A549 (cell line): ENCODE measurements around the gene CCDC71.

Source experiments
- CEBPB ChIP-seq, 2 experiments: fragments of >200 bp in 1 of 2; sonication (Bioruptor Twin) in 1 of 2; formaldehyde crosslinking in 1 of 2; IDR thresholded peaks; 2 replicates each; pipeline ENCODE4 v1.6.1; 2012 to 2016
- CTCF ChIP-seq: fragments of >200 bp; sonication (Bioruptor Twin); formaldehyde crosslinking; IDR thresholded peaks from 3 replicates; pipeline ENCODE4 v1.5.1; 2016
- E2F6 ChIP-seq: IDR thresholded peaks from 2 replicates; pipeline ENCODE4 v1.6.1; 2012; ENCODE audit warnings: low read depth, borderline replicate concordance
- HOXA7 ChIP-seq: fragments of 250-450 bp; sonication (Bioruptor Pico); IDR thresholded peaks from 2 replicates; pipeline ENCODE4 v1.5.0; 2020; ENCODE audit warnings: mild to moderate bottlenecking, moderate library complexity
- MAX ChIP-seq: IDR thresholded peaks from 2 replicates; pipeline ENCODE4 v1.6.1; 2012
- NPAS2 ChIP-seq: fragments of 250-450 bp; sonication (Bioruptor Pico); IDR thresholded peaks from 2 replicates; pipeline ENCODE4 v1.8.0; 2022; ENCODE audit warnings: mild to moderate bottlenecking, moderate library complexity, borderline replicate concordance
- RARB ChIP-seq: fragments of 250-450 bp; sonication (Bioruptor Pico); IDR thresholded peaks from 2 replicates; pipeline ENCODE4 v1.8.0; 2021; ENCODE audit warnings: mild to moderate bottlenecking, moderate library complexity
- REST ChIP-seq: fragments of 200-600 bp; sonication (generic); IDR thresholded peaks from 2 replicates; pipeline ENCODE4 v1.6.1; 2016; ENCODE audit warnings: antibody characterized with exemption, mild to moderate bottlenecking, moderate library complexity
- TP53 ChIP-seq: fragments of 250-450 bp; sonication (Bioruptor Pico); IDR thresholded peaks from 2 replicates; pipeline ENCODE4 v1.5.0; 2021; ENCODE audit warnings: mild to moderate bottlenecking, moderate library complexity

GRCh38 chr3:49148159-49148558, 18.0 kb downstream of the CCDC71 start:
- TF ChIP-seq CTCF: no peak
- TF ChIP-seq TP53 (CRISPR knock-in tag): no peak
- TF ChIP-seq NPAS2: no peak
- TF ChIP-seq HOXA7 (CRISPR knock-in tag): no peak
- TF ChIP-seq RARB: no peak
- TF ChIP-seq REST: no peak
- no peak for TF ChIP-seq CEBPB (IDR thresholded peaks at IDR 0.05)
- no peak for TF ChIP-seq E2F6
- TF ChIP-seq MAX: no peak
